H1 (cell line): Measurements from ENCODE around the gene UGT2B15. TPM values are rescaled to one million over a fixed set of nuclear protein-coding genes. Genes with fewer than 3 reads are reported as not detected.

Source experiments
- CTCF ChIA-PET: fragments of 300-600 bp; sonication (Branson Sonifier 250); formaldehyde crosslinking; loops from one replicate; lab custom pipeline; 2021; ENCODE audit not compliant: partially characterized antibody; lab: Charles Lee
- POLR2A ChIA-PET: fragments of 300-600 bp; sonication (Branson Sonifier 250); formaldehyde crosslinking; loops from one replicate; lab custom pipeline; 2021; ENCODE audit warnings: inconsistent platforms; ENCODE audit not compliant: partially characterized antibody; lab: Charles Lee
- DNase-seq, 2 experiments: peaks; one replicate each; pipeline versions ENCODE4 v3.0.0 to v3.0.0-alpha.2; 2010 to 2022; ENCODE audit warnings: low spot score in 2 of 2, low read depth in 1 of 2, mixed read lengths in 1 of 2
- FAIRE-seq: peaks from 2 replicates; lab custom pipeline; 2011; peaks lifted over from hg19 to GRCh38; lab: Jason Lieb, UNC
- H2AFZ ChIP-seq: 2 replicates; pipeline ENCODE4 v1.8.1; 2012; ENCODE audit warnings: low read length, inconsistent platforms
- H2AK5ac ChIP-seq: 2 replicates; pipeline ENCODE4 v1.6.1; 2013; ENCODE audit warnings: low read depth, low read length
- H2BK120ac ChIP-seq: replicated peaks from 2 replicates; pipeline ENCODE3; 2013; ENCODE audit warnings: low read depth, low read length, inconsistent platforms
- H2BK12ac ChIP-seq: 2 replicates; pipeline ENCODE4 v1.6.1; 2013; ENCODE audit warnings: low read depth, low read length
- H2BK15ac ChIP-seq: 2 replicates; pipeline ENCODE4 v1.6.1; 2013; ENCODE audit warnings: low read length
- H2BK20ac ChIP-seq: 2 replicates; pipeline ENCODE4 v1.6.1; 2013; ENCODE audit warnings: low read length
- H2BK5ac ChIP-seq: 2 replicates; pipeline ENCODE4 v1.6.1; 2013; ENCODE audit warnings: low read depth, low read length
- H3K14ac ChIP-seq: 2 replicates; pipeline ENCODE4 v1.6.1; 2013; ENCODE audit warnings: inconsistent platforms; ENCODE audit not compliant: insufficient read length
- H3K18ac ChIP-seq: 2 replicates; pipeline ENCODE4 v1.6.1; 2013; ENCODE audit warnings: low read length; ENCODE audit errors: extremely low read depth
- H3K23ac ChIP-seq: 2 replicates; pipeline ENCODE4 v1.6.1; 2013; ENCODE audit warnings: inconsistent platforms; ENCODE audit not compliant: insufficient read length
- H3K23me2 ChIP-seq: 2 replicates; pipeline ENCODE4 v1.6.1; 2013; ENCODE audit warnings: low read depth, low read length
- H3K27ac ChIP-seq: 2 replicates; pipeline ENCODE4 v1.6.1; 2011; ENCODE audit warnings: low read depth, low read length, inconsistent platforms
- H3K27me3 ChIP-seq, 4 experiments: replicated peaks in 1 of 4; 1 replicate in 1 of 4; 2 replicates in 3 of 4; pipeline versions ENCODE4 v1.6.1 to v1.8.1; 2011 to 2013; ENCODE audit warnings: low read length in 3 of 4, mild to moderate bottlenecking in 3 of 4, inconsistent platforms in 2 of 4, mixed read lengths in 2 of 4, moderate library complexity in 1 of 4; ENCODE audit not compliant: control insufficient read depth in 3 of 4, insufficient read depth in 3 of 4; ENCODE audit errors: extremely low read depth in 1 of 4
- H3K36me3 ChIP-seq, 4 experiments: 2 replicates each; pipeline versions ENCODE4 v1.6.1 to v1.8.1; 2011 to 2013; ENCODE audit warnings: mild to moderate bottlenecking in 4 of 4, low read length in 3 of 4, moderate library complexity in 2 of 4, control low read depth in 1 of 4, inconsistent platforms in 1 of 4; ENCODE audit not compliant: insufficient read depth in 4 of 4, control insufficient read depth in 2 of 4
- H3K4ac ChIP-seq: replicated peaks from 2 replicates; pipeline ENCODE3; 2013; ENCODE audit warnings: low read length, low read depth, mixed read lengths, inconsistent platforms; ENCODE audit not compliant: insufficient read length
- H3K4me1 ChIP-seq, 4 experiments: replicated peaks in 1 of 4; 1 replicate in 1 of 4; 2 replicates in 3 of 4; pipeline versions ENCODE4 v1.6.1 to v1.8.1; 2011 to 2013; ENCODE audit warnings: low read length in 3 of 4, inconsistent platforms in 2 of 4, mixed read lengths in 1 of 4; ENCODE audit not compliant: insufficient read depth in 4 of 4, control insufficient read depth in 3 of 4
- H3K4me2 ChIP-seq, 2 experiments: 2 replicates each; pipeline versions ENCODE4 v1.6.1 to v1.8.1; 2011 to 2013; ENCODE audit warnings: low read depth in 2 of 2, low read length in 2 of 2, control low read depth in 1 of 2, inconsistent platforms in 1 of 2, mild to moderate bottlenecking in 1 of 2; ENCODE audit not compliant: insufficient read depth in 1 of 2
- H3K4me3 ChIP-seq, 4 experiments: fragments of 200-600, 300-600 bp in 1 of 4; sonication (generic), shearing (Covaris generic), sonication (Bioruptor Twin) in 1 of 4; 2 replicates each; pipeline versions ENCODE4 v1.5.1 to v1.8.1; 2011 to 2016; ENCODE audit warnings: low read length in 4 of 4, low read depth in 3 of 4, control low read depth in 2 of 4, inconsistent platforms in 2 of 4, mild to moderate bottlenecking in 2 of 4, mixed read lengths in 1 of 4, moderate library complexity in 1 of 4; ENCODE audit not compliant: insufficient read depth in 2 of 4; ENCODE audit errors: extremely low read depth in 1 of 4
- H3K56ac ChIP-seq: replicated peaks from 2 replicates; pipeline ENCODE3; 2013; ENCODE audit warnings: low read depth, mild to moderate bottlenecking, mixed read lengths, low read length, inconsistent platforms; ENCODE audit not compliant: insufficient read length
- H3K79me1 ChIP-seq: 2 replicates; pipeline ENCODE4 v1.6.1; 2013; ENCODE audit warnings: low read depth, low read length, control low read depth
- H3K79me2 ChIP-seq, 2 experiments: 2 replicates each; pipeline versions ENCODE4 v1.6.1 to v1.8.1; 2012 to 2013; ENCODE audit warnings: low read length in 2 of 2, mild to moderate bottlenecking in 2 of 2, inconsistent platforms in 1 of 2; ENCODE audit not compliant: insufficient read depth in 2 of 2, control insufficient read depth in 1 of 2
- H3K9ac ChIP-seq, 4 experiments: replicated peaks in 1 of 4; 1 replicate in 1 of 4; 2 replicates in 3 of 4; pipeline versions ENCODE4 v1.6.1 to v1.8.1; 2011 to 2013; ENCODE audit warnings: low read depth in 3 of 4, low read length in 3 of 4, control low read depth in 2 of 4, mild to moderate bottlenecking in 2 of 4, moderate library complexity in 2 of 4, inconsistent platforms in 1 of 4; ENCODE audit errors: extremely low read depth in 1 of 4
- H3K9me3 ChIP-seq, 2 experiments: 2 replicates each; pipeline versions ENCODE4 v1.6.1 to v1.8.1; 2012 to 2013; ENCODE audit warnings: mild to moderate bottlenecking in 2 of 2, moderate library complexity in 2 of 2, control low read depth in 1 of 2, inconsistent platforms in 1 of 2, low read depth in 1 of 2, low read length in 1 of 2, mixed read lengths in 1 of 2; ENCODE audit not compliant: insufficient read depth in 2 of 2
- H4K20me1 ChIP-seq, 2 experiments: replicated peaks in 1 of 2; 2 replicates each; pipeline versions ENCODE3 to v1.8.1; 2011 to 2013; ENCODE audit warnings: inconsistent platforms in 2 of 2, low read length in 2 of 2, mild to moderate bottlenecking in 1 of 2; ENCODE audit not compliant: insufficient read depth in 2 of 2, control insufficient read depth in 1 of 2
- H4K5ac ChIP-seq: 2 replicates; pipeline ENCODE4 v1.6.1; 2013; ENCODE audit warnings: low read length, low read depth, mixed read lengths, inconsistent platforms; ENCODE audit not compliant: insufficient read length
- H4K8ac ChIP-seq: 2 replicates; pipeline ENCODE4 v1.8.0; 2013; ENCODE audit warnings: mild to moderate bottlenecking, moderate library complexity, low read length, inconsistent platforms; ENCODE audit not compliant: insufficient read depth; ENCODE audit errors: extremely low read depth
- H4K91ac ChIP-seq: replicated peaks from 2 replicates; pipeline ENCODE3; 2013; ENCODE audit warnings: low read length, mixed read lengths, inconsistent platforms; ENCODE audit not compliant: insufficient read length
- CBX8 ChIP-seq: fragments of 300-800, 300-1000 bp; sonication (generic); IDR thresholded peaks from 2 replicates; pipeline ENCODE4 v1.7.1; 2016; ENCODE audit warnings: low read depth, low read length, borderline replicate concordance
- SP4 ChIP-seq: IDR thresholded peaks from 2 replicates; pipeline ENCODE4 v1.6.1; 2012; ENCODE audit warnings: low read length, inconsistent platforms
- WGBS, 2 experiments: shearing (Covaris generic) in 1 of 2; methylation state at CpG; one replicate each; pipeline versions ENCODE4 v1.1.6 to v1.1.7; 2013 to 2015; ENCODE audit warnings: low lambda C conversion rate in 2 of 2, mixed read lengths in 2 of 2, inconsistent platforms in 1 of 2, low coverage in 1 of 2, missing lambda C conversion rate in 1 of 2; ENCODE audit not compliant: insufficient replicate concordance in 2 of 2, insufficient coverage in 1 of 2, insufficient read length in 1 of 2; ENCODE audit errors: extremely low coverage in 1 of 2, missing lambda C conversion rate in 1 of 2; 5-methylcytosine and 5-hydroxymethylcytosine counted together
- polyA plus RNA-seq, 7 experiments: library from polyadenylated mRNA; depleted of rRNA in 3 of 7; stranded (reverse) in 5 of 7; unstranded in 2 of 7; fragments of >200 nt in 5 of 7; fragments of 200-250 nt in 2 of 7; gene quantifications; 1 replicate in 5 of 7; 2 replicates in 1 of 7; 4 replicates in 1 of 7; pipeline versions ENCODE4 v1.2.1 to v1.2.3, GENCODE V29; 2011 to 2013; ENCODE audit warnings: missing spikeins in 2 of 7, mixed read lengths in 2 of 7
- total RNA-seq: library from RNA; stranded (reverse); fragmentation: NEBNext Ultra II Directional; extraction: Animal tissue kit (Norgen Biotek cat#: 25700); gene quantifications from 2 replicates; pipeline ENCODE4 v1.2.1, GENCODE V29; 2021

Gene UGT2B15
- total and polyA plus RNA-seq, 2 of the 8 experiments (the other 6 are each of a cell fraction or from before 2014, with no cell fraction given), result not detected

- H3K23me2 ChIP-seq, result no peaks in the 10 kb centered on the region
- H3K79me1 ChIP-seq, result no peaks in the 10 kb centered on the region
- no peak overlapping the region for H2BK15ac ChIP-seq
- H3K4me3 ChIP-seq, result no peak overlapping the region
- peaks cover 0 to 6% of the 10 kb centered on the region in 2 experiments; a peak in 1 of 4 replicates for H3K9me3 ChIP-seq
- H4K5ac ChIP-seq, result no peak overlapping the region
- H3K27me3 ChIP-seq, result no peaks in the 10 kb centered on the region
- no peak overlapping the region for H2BK120ac ChIP-seq
- no peak overlapping the region for H2AK5ac ChIP-seq
- H4K91ac ChIP-seq, result no peak overlapping the region
- no peak overlapping the region for H2BK12ac ChIP-seq
- H3K14ac ChIP-seq, result no peak overlapping the region
- no peak overlapping the region for H2AFZ ChIP-seq
- no peak overlapping the region for H3K4me2 ChIP-seq
- TF ChIP-seq SP4, result no peak
- no peak for TF ChIP-seq CBX8
- no peaks in the 10 kb centered on the region for H3K36me3 ChIP-seq
- no peak overlapping the region for H3K23ac ChIP-seq
- no peak overlapping the region for H3K9ac ChIP-seq
- H3K4me1 ChIP-seq, result no peaks in the 10 kb centered on the region
- no peak overlapping the region for H3K18ac ChIP-seq
- H2BK20ac ChIP-seq, result no peak overlapping the region
- no peak overlapping the region for H3K27ac ChIP-seq
- ChIA-PET POLR2A (no interaction called here), CTCF (no interaction called here)
- FAIRE-seq, result no peak
- WGBS, 2 experiments, result 85% methylated on average over 3 of the region's 3 CpGs; no CpG with 5 or more reads in 1 of the 2 experiments
- H3K79me2 ChIP-seq, result no peaks in the 10 kb centered on the region
- H3K4ac ChIP-seq, result no peak overlapping the region
- H4K20me1 ChIP-seq, result no peaks in the 10 kb centered on the region
- H2BK5ac ChIP-seq, result no peak overlapping the region
- H3K56ac ChIP-seq, result no peak overlapping the region
- no peak overlapping the region for H4K8ac ChIP-seq
- no peak for DNase-seq
Measured at GRCh38 chr4:68700152-68700551, 29.7 kb upstream of the UGT2B15 start.
